A673 (cell line): Measurements from ENCODE around the gene MAPKAPK2. TPM values are rescaled to one million over a fixed set of nuclear protein-coding genes. Genes with fewer than 3 reads are reported as not detected.

ENCODE experiments used
- BruUV-seq: library from RNA; stranded (reverse); fragments of 400-500 nt; replicated peaks from 2 replicates; lab custom pipeline; 2021; lab: Mats Ljungman, UMichigan
- CTCF ChIA-PET: fragments of 300-600 bp; sonication (Branson Sonifier 250); formaldehyde crosslinking; loops from one replicate; lab custom pipeline; 2022; ENCODE audit warnings: antibody characterized with exemption; lab: Charles Lee
- POLR2A ChIA-PET: fragments of 300-600 bp; sonication (Branson Sonifier 250); formaldehyde crosslinking; loops from one replicate; lab custom pipeline; 2022; ENCODE audit warnings: antibody characterized with exemption; ENCODE audit not compliant: low non-redundant PET; lab: Charles Lee
- DNase-seq: peaks from one replicate; pipeline ENCODE4 v3.0.0-alpha.2; 2015; ENCODE audit warnings: low spot score
- H3K27ac ChIP-seq: fragments of 200-600 bp; sonication (generic); 2 replicates; pipeline ENCODE4 v1.5.1; 2016; ENCODE audit warnings: mixed run types, low read depth, mild to moderate bottlenecking, mixed read lengths, antibody characterized with exemption, low read length; ENCODE audit not compliant: poor library complexity, severe bottlenecking
- H3K27me3 ChIP-seq: fragments of 200-600 bp; sonication (generic); replicated peaks from 2 replicates; pipeline ENCODE4 v1.6.1; 2017; ENCODE audit warnings: mixed run types, low read depth, mild to moderate bottlenecking, mixed read lengths, antibody characterized with exemption, low read length; ENCODE audit not compliant: insufficient read depth, poor library complexity
- H3K36me3 ChIP-seq: fragments of 200-600 bp; sonication (generic); 2 replicates; pipeline ENCODE4 v1.6.1; 2016; ENCODE audit warnings: mixed run types, mild to moderate bottlenecking, mixed read lengths, antibody characterized with exemption, low read length; ENCODE audit not compliant: insufficient read depth, poor library complexity, severe bottlenecking
- H3K4me1 ChIP-seq: fragments of 200-600 bp; sonication (generic); 2 replicates; pipeline ENCODE4 v1.6.1; 2017; ENCODE audit warnings: mixed run types, mild to moderate bottlenecking, mixed read lengths, antibody characterized with exemption, low read length; ENCODE audit not compliant: insufficient read depth, poor library complexity, severe bottlenecking
- H3K4me3 ChIP-seq: fragments of 200-600 bp; sonication (generic); 2 replicates; pipeline ENCODE4 v1.5.1; 2016; ENCODE audit warnings: low read depth, mixed run types, mild to moderate bottlenecking, mixed read lengths, low read length; ENCODE audit not compliant: poor library complexity, severe bottlenecking
- H3K9me3 ChIP-seq: fragments of 200-600 bp; sonication (generic); 2 replicates; pipeline ENCODE4 v1.6.1; 2016; ENCODE audit warnings: mixed run types, low read depth, mild to moderate bottlenecking, mixed read lengths, antibody characterized with exemption, low read length; ENCODE audit not compliant: poor library complexity, severe bottlenecking
- EZH2 ChIP-seq: fragments of 200-600 bp; sonication (generic); IDR thresholded peaks from 2 replicates; pipeline ENCODE4 v1.6.1; 2017; ENCODE audit warnings: borderline replicate concordance, low read depth, mild to moderate bottlenecking, mixed read lengths, antibody characterized with exemption, low read length; ENCODE audit not compliant: poor library complexity, severe bottlenecking
- intact Hi-C: fragments of 100-400 bp; cut with micrococcal nuclease; formaldehyde crosslinking; loops from one replicate; pipeline ENCODE4 v1.10.0; 2022; ENCODE audit not compliant: unreplicated experiment
- total RNA-seq: library from RNA; stranded (reverse); gene quantifications from 2 replicates; pipeline ENCODE4 v1.2.3, GENCODE V29; 2021
- TF ChIP-seq, protein P1 (sequence below): fragments of 300-800, 200-600 bp; sonication (generic); conservative IDR thresholded peaks from 2 replicates; pipeline ENCODE4 v1.5.1; 2017; ENCODE audit warnings: low read depth, mild to moderate bottlenecking, antibody characterized with exemption, low read length, moderate library complexity, mixed read lengths

Gene MAPKAPK2
- total RNA-seq, 1 experiment from 2014 or later, result 39.2 TPM

GRCh38 chr1:206779638-206780037 is 94.9 kb downstream of the MAPKAPK2 start:
- ChIA-PET CTCF (no interaction called here), POLR2A (no interaction called here)
- no peak for DNase-seq
- TF ChIP-seq, protein P1, sequence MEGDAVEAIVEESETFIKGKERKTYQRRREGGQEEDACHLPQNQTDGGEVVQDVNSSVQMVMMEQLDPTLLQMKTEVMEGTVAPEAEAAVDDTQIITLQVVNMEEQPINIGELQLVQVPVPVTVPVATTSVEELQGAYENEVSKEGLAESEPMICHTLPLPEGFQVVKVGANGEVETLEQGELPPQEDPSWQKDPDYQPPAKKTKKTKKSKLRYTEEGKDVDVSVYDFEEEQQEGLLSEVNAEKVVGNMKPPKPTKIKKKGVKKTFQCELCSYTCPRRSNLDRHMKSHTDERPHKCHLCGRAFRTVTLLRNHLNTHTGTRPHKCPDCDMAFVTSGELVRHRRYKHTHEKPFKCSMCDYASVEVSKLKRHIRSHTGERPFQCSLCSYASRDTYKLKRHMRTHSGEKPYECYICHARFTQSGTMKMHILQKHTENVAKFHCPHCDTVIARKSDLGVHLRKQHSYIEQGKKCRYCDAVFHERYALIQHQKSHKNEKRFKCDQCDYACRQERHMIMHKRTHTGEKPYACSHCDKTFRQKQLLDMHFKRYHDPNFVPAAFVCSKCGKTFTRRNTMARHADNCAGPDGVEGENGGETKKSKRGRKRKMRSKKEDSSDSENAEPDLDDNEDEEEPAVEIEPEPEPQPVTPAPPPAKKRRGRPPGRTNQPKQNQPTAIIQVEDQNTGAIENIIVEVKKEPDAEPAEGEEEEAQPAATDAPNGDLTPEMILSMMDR, result no peak
- TF ChIP-seq EZH2, result no peak
- H3K9me3 ChIP-seq, result no peaks in the 10 kb centered on the region
- H3K4me3 ChIP-seq, result no peak overlapping the region
- H3K27me3 ChIP-seq, result peaks cover 4% of the 10 kb centered on the region
- H3K4me1 ChIP-seq, result no peaks in the 10 kb centered on the region
- no peaks in the 10 kb centered on the region for H3K36me3 ChIP-seq
- H3K27ac ChIP-seq, result no peak overlapping the region
- intact Hi-C loops, result no loop called here
- BruUV-seq, result no TSS peak

DNA sequence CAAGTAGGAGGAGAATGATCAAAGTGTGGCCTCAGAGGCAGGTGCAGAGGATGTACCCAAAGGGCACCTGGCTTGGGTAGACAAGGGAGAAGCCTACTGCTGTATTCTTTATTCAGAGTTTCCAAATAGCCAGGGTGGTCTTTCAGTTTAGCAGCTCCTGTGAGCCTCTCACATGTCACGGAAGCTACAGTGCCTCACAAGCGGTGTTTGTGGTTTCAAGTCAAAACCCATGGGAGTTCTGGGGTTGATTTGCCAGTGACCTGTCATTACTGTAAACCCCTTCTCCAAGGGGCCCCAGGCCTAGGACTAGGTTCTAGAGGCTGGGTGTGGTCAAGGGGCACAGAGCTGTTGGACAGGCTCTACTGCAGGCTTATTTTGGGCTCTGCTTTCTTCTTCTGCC is 97.7 kb downstream of the MAPKAPK2 start:
- TF ChIP-seq, protein P1, result no peak
- TF ChIP-seq EZH2, result no peak
- Histone ChIP-seq H3K9me3 (no peaks in the 10 kb centered on the region), H3K27ac (no peak overlapping the region), H3K27me3 (no peaks in the 10 kb centered on the region), H3K4me1 (no peaks in the 10 kb centered on the region), H3K4me3 (no peak overlapping the region), H3K36me3 (no peaks in the 10 kb centered on the region)
- CTCF ChIA-PET, result no interaction called here
- POLR2A ChIA-PET, result no interaction called here
- no peak for DNase-seq
- intact Hi-C loops, result no loop called here
- BruUV-seq, result no TSS peak

DNA sequence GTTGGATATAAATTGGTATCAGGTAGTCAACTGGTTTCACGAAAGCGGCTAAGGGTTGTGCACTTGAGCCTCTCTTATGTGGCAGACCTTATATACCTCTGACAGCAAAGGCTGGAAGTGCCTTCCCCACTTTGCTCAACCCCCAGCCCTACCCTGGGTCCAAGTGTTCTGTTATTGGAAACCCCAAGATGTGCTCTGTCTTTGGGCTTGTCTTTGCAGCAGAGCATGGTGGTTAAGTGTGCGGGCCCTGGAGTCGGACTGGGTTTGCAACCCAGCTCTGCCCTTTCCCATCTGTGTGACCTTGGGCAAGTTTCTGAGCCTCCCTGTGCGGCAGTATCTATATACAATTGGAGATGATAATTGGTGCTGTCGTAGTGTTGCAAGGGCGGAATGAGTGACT is 98.8 kb downstream of the MAPKAPK2 start:
- BruUV-seq, result no TSS peak
- TF ChIP-seq EZH2, result no peak
- TF ChIP-seq, protein P1, result no peak
- CTCF ChIA-PET, result no interaction called here
- Histone ChIP-seq H3K27me3 (no peaks in the 10 kb centered on the region), H3K36me3 (no peaks in the 10 kb centered on the region), H3K4me3 (no peak overlapping the region), H3K9me3 (no peaks in the 10 kb centered on the region), H3K4me1 (no peaks in the 10 kb centered on the region), H3K27ac (no peak overlapping the region)
- no peak for DNase-seq
- POLR2A ChIA-PET, result no interaction called here
- intact Hi-C loops, result no loop called here

Other genes starting within 250 kb of the MAPKAPK2 start
- 2.3 and 2.9 TPM in 2 replicates for gene IKBKE, start 214.4 kb upstream of the MAPKAPK2 start, total RNA-seq
- gene RASSF5, start 177.4 kb upstream of the MAPKAPK2 start, total RNA-seq, result 0.75 and 1.3 TPM in 2 replicates
- 32.6 and 32.7 TPM in 2 replicates for gene EIF2D, start 72.4 kb upstream of the MAPKAPK2 start, total RNA-seq
- 18.7 and 24.0 TPM in 2 replicates for gene DYRK3, start 49.4 kb upstream of the MAPKAPK2 start, total RNA-seq
- gene IL19, start 85.9 kb downstream of the MAPKAPK2 start, total RNA-seq, result not detected in 2 replicates
- not detected in 2 replicates for gene IL10, start 87.6 kb downstream of the MAPKAPK2 start, total RNA-seq
- gene IL20, start 180.7 kb downstream of the MAPKAPK2 start, total RNA-seq, result not detected in 2 replicates
- not detected in 2 replicates for gene IL24, start 212.5 kb downstream of the MAPKAPK2 start, total RNA-seq
- not detected in 2 replicates for gene FCMR, start 237.0 kb downstream of the MAPKAPK2 start, total RNA-seq